SK-N-SH treated with all-trans-retinoic acid at 6 μM for 48 hours (cell line): Measurements from ENCODE around the gene CH25H.

Experiments used
- POU6F1 ChIP-seq: fragments of 250-450 bp; sonication (Bioruptor Pico); IDR thresholded peaks from 2 replicates; pipeline ENCODE4 v1.8.0; 2021; ENCODE audit warnings: low read depth, mild to moderate bottlenecking, moderate library complexity, borderline replicate concordance
- ZNF70 ChIP-seq: fragments of 450-650 bp; formaldehyde crosslinking; IDR thresholded peaks from 2 replicates; pipeline ENCODE4 v1.5.0; 2020; ENCODE audit warnings: mild to moderate bottlenecking, moderate library complexity

- TF ChIP-seq ZNF70 (CRISPR knock-in tag) (no peak), POU6F1 (CRISPR knock-in tag) (no peak)
Measured at GRCh38 chr10:89164920-89165319, 42.2 kb downstream of the CH25H start.
